NCI-H1436 treated with DMSO at 0.1 percent for 48 hours (cell line): ENCODE measurements around the gene MID1.

Experiments
- DNase-seq: peaks from one replicate; lab custom pipeline; 2025; lab: John Stamatoyannopoulos, UW

MID1 gene

GRCh38 chrX:10485326-10485725 is 135.1 kb downstream of the MID1 start:
- DNase-seq: no peak

- no peak for DNase-seq
Measured at GRCh38 chrX:10484683-10485247, 135.6 kb downstream of the MID1 start.

DNA sequence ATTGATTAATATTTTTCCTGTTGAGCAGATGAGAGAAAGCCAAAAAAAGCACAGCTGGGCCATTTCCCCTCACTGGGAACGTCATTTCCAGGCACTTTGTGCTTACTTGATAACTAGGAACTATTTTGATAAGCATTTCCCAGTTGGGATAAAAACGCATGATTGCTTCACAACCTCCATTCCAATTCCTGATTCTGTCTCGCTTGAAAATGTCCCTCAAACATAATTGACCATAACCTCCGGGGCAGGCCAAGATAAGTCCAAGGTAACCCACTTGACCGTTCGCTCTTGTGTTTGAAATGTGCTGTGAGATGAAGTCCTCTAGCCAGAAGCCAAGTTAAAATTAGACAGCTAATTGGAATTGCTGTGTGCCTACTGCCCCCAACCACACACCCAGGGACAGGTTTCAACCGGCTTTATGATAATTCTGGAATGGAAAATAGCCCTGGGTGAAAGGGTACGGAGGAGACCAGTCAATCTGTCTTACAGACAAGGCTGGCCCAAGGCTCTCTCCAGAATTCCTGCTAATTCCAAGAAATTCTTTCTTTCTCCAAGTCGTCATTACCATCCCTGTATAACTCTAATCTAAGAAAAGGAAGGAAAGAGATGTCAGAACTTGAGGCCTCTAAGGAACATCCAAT is 137.1 kb downstream of the MID1 start:
- DNase-seq: no peak

GRCh38 chrX:10482708-10483107 is 137.7 kb downstream of the MID1 start:
- no peak for DNase-seq

DNA sequence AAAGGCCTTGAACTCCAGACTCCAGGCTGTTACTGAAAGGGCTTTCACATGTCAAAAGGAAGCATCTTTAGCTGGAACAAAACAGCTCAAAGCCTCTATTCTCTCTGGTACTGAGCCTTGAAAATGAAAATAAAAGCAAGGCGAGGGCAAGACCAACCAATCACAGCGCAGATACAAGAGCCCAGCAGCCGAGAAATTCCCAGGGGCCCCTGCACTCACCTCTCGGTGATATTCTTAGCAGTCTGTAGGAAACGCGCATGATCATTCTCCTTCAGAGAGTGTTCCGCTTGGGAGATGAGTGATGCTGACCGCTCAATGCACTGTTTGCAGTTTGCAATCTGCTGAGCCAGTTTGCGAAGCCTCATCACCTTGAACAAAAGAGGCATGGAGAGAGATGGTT is 138.1 kb downstream of the MID1 start:
- DNase-seq: peak; percentile 28

GRCh38 chrX:10480861-10481260 is 139.5 kb downstream of the MID1 start:
- DNase-seq: no peak

GRCh38 chrX:10479508-10479907 is 140.9 kb downstream of the MID1 start:
- no peak for DNase-seq

DNA sequence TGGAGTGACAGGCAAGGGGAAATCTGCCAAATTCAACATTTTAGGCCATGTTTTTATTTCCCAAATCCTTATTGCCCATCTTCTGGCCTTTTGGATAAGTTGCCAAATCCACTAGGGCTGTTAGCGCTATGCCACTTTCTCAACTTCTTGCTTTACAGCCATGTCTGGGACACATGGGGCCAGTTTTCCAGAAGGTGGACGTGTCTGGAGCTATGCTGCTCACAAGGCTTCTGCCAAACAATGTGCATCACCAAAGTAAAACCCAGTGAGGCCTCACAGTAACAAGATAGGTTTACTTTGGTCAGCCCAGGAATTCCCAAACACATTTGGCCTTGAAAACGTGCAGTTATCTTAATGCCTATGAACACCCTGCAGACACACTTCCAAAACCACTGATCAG is 142.9 kb downstream of the MID1 start:
- DNase-seq: no peak

DNA sequence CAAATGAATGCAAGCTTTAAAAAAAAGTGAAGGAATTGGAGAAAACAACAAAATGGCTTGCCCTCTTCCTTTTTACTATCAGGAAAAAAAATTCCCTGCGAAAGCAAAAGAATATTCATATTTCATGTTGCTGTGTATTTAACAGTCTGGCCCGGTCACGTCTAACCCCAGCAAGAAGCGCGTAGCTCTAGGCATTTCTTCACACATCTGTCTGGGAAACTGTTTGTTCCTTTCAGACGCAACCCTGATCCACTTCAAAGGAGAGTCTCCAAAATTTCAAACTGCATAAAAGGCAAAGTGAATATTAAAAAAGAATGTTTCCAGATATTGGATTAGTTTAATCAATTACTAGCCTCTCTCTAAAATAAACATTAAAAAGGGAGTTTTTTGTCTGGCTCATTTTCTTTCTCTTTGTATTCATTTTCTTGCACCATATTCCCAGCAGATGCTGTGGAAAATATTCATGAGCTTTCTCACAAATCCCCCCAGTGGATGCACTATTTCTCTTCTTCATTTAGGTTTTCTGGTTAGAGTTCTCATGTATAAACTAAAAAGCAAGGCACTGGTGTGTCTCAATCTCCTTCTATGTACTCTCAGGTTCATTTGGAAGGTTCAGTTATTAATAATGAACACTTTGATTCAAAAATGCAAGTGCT is 145.3 kb downstream of the MID1 start:
- no peak for DNase-seq

GRCh38 chrX:10474510-10474909 is 145.9 kb downstream of the MID1 start:
- DNase-seq: no peak

DNA sequence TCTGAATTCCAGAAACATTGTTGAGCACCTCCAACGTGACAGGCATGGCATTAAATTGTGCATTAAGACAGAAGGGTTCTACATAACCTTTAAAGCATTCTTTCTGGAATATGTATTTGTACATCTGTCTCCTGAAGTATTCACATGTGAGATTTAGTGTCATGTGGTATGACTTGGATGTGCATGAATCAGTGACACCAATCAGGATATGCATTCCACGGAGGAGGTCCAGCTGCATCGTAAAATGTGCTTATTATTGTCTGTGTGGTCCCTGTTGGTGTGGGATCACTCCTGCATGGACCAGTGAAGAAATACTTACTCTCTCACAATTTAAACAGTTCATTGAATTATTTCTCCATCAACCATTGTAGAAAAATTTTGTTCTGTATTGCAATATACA is 149.0 kb downstream of the MID1 start:
- DNase-seq: no peak

- DNase-seq: no peak
Measured at GRCh38 chrX:10470009-10470408, 150.4 kb downstream of the MID1 start.

GRCh38 chrX:10467793-10468192 is 152.6 kb downstream of the MID1 start:
- DNase-seq: no peak

- no peak for DNase-seq
Measured at GRCh38 chrX:10465254-10465653, 155.1 kb downstream of the MID1 start.

DNA sequence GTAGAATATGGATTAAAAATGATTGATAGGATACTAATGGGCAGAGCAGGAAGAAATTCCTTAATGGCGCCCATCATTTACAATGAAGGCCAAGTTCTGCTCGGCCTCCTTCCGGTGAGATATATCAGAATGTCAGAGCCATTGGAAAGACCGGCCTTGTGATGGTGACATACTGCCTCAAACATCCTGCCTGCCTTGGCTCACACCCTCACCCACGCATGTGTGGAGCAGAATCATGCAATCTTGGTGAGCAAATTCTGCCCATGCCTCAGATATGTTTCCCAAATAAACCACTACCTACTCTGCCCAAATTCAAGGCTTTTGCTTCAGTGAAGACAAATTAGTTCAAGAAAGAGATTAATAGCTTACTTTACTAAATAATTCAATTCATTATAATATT is 163.3 kb downstream of the MID1 start:
- no peak for DNase-seq

GRCh38 chrX:10453945-10454344 is 166.4 kb downstream of the MID1 start:
- no peak for DNase-seq

GRCh38 chrX:10450959-10451355 is 169.4 kb downstream of the MID1 start:
- DNase-seq: no peak

- no peak for DNase-seq
Measured at GRCh38 chrX:10450229-10450958, 170.0 kb downstream of the MID1 start.

DNA sequence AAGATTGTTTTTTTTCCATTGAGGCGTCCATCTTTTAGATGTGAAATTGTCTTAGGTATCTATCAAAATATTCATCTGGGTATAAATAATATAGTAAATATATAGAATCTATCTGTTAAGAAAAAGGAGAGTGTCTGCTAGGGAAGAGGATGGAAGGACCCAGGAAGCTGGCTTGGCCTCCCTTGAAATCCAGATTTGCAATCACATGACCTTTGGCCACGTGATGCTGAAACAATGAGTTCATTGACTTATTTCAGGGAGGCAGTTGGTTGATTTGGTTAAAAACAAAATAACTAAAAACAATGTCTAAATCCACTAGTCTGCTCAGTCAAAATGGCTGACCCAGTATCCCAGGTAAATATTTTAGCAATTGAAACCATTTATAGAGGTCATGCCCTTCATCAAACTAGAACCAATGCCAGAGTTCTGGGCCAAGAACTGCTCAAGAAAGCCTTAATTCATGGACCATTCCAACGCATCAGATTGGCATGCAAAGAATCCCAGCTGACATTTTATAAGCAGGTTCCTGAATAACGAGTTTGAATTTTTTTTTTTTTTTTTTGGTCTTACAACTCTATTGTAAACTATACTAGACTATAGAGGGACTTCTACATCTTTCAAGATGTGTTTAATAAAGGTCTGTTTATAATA is 172.7 kb downstream of the MID1 start:
- no peak for DNase-seq

DNA sequence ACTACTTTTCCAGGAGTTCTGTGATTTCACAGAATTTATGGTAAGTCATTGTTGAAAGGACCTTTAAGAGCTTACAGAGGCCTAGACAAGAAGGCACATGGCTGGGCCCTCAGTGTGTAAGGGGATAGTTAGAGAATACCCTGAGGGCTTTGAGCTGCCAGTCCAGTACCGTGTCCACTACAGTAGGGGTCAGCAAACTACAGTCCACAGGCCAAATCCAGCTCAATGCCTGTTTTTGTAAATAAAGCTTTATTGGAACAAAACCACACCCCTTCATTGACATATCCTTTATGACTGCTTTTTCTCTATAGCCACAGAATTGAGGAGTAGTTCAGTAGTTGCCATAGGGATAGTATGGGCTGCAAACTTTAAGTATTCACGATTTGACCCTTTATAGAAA is 176.2 kb downstream of the MID1 start:
- no peak for DNase-seq

DNA sequence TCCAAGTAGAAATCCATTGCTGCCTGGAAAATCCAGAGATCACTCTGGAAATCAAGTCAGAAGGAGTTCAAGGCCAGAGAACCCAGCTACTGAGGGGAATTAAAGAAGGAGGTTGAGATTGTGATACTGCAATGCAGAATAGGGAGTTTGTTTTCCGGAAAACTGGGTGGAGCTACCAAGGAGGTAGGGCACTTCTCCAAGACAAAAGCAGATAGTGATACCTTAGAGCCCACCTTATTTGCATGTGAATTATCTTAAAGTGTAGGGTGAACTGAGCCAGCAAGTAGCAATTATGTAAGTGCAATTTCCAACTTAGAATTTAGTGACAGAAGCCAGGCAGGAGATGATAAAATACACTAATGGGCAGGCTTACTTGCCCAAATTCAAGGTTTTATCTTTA is 178.9 kb downstream of the MID1 start:
- no peak for DNase-seq

DNA sequence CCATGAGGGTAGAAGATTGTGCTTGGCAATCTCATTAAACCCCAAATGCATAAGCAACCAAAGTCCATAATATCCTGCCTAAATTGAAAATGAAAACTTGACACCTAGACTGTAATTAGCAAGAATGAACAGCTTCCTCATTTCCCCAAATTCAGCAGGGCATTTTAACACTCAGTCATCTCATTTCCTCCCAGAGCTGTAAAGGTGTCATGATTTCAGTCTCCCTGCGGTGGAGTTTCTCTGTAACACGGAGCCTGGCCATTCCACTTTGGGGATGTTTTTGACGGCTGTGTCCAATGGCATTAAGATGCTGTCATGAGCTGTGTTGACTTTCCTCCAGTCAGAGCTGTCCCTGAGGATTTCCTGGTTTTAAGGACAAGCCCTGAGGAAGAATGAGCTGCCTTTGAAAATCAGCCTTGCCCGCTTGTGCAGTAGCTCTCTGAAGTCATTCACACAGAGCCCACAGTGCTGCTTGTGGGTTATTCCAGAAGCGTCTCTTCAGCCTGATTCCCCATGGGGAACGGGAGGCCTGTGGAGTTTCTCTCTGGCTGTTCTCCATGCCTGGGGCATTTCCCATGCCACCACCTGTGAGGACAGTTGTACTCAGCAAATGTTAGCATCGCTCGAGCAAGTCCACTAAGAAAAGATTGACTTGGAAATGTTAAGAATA is 187.0 kb downstream of the MID1 start:
- no peak for DNase-seq
